Measurements from ENCODE around the gene ULK2.
"Not testable (repeated sequence)": the region's sequence is repeated elsewhere in the genome, so short reads cannot be mapped to it uniquely, and the experiment has no call there.

Gene ULK2

DNA sequence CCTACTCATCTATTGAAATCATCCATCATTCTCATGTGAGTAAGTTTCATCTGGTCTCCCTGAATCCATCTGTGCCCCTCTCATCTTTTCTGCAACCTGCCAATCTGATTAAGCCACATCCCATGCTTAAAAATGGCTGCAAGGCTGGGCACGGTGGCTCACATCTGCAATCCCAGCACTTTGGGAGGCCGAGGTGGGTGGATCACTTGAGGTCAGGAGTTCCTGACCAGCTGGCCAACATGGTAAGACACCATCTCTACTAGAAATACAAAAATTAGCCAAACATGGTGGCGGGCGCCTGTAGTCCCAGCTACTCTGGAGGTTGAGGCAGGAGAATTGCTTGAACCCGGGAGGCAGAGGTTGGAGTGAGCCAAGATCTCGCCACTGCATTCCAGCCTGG lies 103.7 kb downstream of the ULK2 start:
- H3K27ac Mint-ChIP-seq; H3K36me3 Mint-ChIP-seq; H3K27me3 Mint-ChIP-seq; H3K4me3 Mint-ChIP-seq; H3K4me1 Mint-ChIP-seq (ENCODE audit: low read depth); H3K9me3 Mint-ChIP-seq (ENCODE audit: low read depth): not testable (repeated sequence)

DNA sequence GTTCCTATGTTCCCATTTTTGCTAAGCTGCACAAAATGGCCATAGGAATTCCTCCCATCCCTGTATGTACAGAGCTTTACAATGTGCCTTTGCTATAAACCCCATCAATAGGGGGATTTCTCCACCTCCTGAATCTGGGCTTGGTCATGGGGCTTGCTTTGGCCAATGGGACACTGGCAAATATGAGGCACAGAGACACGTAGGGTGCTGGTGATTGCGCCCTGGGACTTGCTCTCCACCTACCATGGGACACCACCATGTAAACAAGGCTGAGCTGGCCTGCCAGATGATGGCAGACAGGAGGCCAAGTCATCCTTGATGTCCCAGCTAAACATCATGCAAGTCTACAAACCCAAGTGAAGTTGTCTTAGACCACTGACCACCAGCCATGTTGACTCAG lies 104.3 kb downstream of the ULK2 start:
- Mint-ChIP-seq H3K27me3 (peaks cover 7% of the 10 kb centered on the region), H3K4me3 (no peak overlapping the region), H3K9me3 (ENCODE audit: low read depth) (no peaks in the 10 kb centered on the region), H3K27ac (no peak overlapping the region), H3K4me1 (ENCODE audit: low read depth) (peaks cover 5% of the 10 kb centered on the region), H3K36me3 (no peaks in the 10 kb centered on the region)

DNA sequence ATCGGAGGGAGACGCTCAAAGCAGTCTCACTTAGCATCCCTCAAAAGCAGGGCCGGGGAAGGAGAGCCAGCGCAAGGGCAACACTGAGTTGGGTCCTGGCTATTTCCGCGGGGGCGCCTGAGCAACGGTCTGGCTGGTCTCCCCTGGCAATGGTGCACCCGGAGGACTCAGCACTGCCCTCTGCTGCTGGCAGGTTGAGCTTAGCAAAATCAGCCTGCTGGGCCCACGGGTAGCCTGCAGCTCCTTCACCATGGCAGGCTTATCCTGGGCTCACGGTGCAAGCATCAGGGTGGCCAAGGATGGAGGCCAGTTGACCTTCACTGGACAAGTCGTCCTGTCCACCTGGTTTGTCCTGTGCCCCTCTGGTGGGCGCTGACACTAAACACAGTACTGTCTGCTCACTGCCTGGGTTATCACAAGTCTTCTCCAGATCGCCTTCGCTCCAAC lies 105.2 kb downstream of the ULK2 start:
- no peak overlapping the region for H3K4me3 Mint-ChIP-seq
- no peaks in the 10 kb centered on the region for H3K9me3 Mint-ChIP-seq (ENCODE audit: low read depth)
- H3K36me3 Mint-ChIP-seq = no peaks in the 10 kb centered on the region
- H3K4me1 Mint-ChIP-seq (ENCODE audit: low read depth) = peaks cover 3% of the 10 kb centered on the region
- H3K27me3 Mint-ChIP-seq = peaks cover 7% of the 10 kb centered on the region
- H3K27ac Mint-ChIP-seq = no peak overlapping the region

DNA sequence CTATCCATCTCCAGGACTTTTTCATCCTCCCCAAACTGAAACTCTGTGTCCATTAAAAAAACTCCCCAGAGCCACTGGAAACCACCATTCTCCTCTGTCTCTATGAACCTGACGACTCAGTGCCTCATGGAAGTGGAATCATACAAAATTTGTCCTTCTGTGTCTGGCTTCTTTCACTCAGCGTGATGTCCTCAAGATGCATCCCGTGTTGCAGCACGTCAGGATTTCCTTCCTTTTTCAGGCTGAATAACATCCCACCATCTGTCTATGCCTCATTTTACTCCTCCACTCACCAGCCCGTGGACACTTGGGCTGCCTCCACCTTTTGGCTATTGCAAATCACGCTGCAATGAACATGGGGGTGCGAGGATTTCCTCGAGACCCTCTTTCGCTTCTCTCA lies 107.0 kb downstream of the ULK2 start:
- Mint-ChIP-seq H3K9me3 (ENCODE audit: low read depth) (no peaks in the 10 kb centered on the region), H3K4me1 (ENCODE audit: low read depth) (no peaks in the 10 kb centered on the region), H3K27ac (no peak overlapping the region), H3K4me3 (no peak overlapping the region), H3K36me3 (no peaks in the 10 kb centered on the region), H3K27me3 (peaks cover 7% of the 10 kb centered on the region)

DNA sequence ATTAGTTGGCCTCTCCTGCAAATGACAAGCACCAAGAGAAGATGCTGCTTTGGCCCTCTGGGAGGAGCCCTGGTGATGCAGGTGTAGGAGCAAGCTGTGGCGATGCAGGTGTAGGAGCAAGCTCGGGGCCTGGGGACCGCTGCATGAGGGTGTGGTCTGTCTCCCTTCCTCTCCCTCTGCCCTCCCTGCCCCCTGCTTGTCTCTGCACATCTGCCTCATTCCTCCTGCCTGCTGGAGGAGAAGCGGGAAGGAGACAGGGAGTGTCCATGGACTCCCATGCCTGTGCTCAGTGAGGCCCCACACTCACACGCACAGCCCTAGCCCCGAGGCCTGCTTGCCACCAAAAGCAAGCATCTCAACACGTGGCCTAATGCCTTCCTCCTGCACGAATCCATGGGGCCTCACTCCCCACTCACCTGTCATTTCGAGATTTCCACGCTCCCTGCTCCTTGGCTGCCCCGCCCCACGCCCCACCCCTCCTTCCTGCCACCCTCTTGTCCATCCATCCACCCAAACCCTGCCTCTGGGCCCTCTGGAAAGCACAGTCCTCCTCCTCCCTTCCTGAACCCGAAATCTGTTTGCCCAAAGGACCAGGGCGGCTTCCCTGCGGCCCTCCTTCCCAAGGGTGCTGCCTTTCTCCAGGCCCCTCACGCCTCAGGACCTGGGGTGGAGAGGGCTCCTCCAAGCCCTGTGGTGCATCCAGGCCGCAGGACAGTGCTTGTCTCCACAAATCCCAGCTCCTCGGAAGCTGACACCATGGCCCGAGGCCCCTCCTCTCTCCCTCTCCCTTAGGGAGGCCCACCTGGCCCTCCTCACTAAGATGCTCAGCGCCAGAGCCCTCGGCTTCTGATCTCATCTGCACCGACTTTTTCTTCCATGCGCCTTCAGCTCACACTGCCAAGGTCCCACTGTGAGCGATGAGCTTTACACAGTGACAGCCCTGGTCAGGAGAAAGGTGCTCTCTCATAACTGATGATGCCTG lies 107.9 kb downstream of the ULK2 start:
- no peaks in the 10 kb centered on the region for H3K9me3 Mint-ChIP-seq (ENCODE audit: low read depth)
- H3K4me3 Mint-ChIP-seq = no peak overlapping the region
- peaks cover 7% of the 10 kb centered on the region for H3K27me3 Mint-ChIP-seq
- no peaks in the 10 kb centered on the region for H3K4me1 Mint-ChIP-seq (ENCODE audit: low read depth)
- no peak overlapping the region for H3K27ac Mint-ChIP-seq
- no peaks in the 10 kb centered on the region for H3K36me3 Mint-ChIP-seq

DNA sequence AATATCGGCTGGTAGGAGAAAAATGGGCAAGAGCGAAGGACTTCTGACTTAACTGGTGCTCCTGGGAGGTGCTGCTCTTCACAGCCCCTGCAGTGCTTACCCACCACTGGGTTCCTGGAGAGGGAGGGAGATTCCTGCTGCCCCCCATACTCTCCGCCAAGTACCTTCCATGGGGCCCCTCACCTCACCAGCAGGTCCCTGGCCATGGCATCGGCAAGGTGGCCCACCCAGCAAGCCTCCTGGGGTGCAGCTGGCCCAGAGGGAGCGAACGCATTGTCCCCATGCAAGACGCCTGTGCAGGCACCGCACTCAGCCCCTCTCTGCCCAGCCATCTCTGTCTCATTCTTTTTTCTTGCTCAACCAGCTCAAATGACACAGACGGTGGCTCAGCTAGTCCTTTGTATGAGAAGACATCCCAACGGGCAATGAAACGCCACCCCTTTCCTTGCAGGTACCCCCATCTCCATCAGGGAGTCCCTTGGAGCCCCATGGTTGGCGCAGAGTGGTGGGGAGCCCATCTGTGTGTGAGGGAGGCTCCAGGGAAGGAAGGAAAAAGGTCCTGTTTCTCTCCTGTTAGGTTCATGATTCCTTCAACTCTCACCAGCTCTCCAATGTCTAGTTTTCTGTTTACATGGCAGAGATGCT lies 110.1 kb downstream of the ULK2 start:
- no peak overlapping the region for H3K4me3 Mint-ChIP-seq
- H3K9me3 Mint-ChIP-seq (ENCODE audit: low read depth) = no peaks in the 10 kb centered on the region
- peaks cover 5% of the 10 kb centered on the region for H3K27me3 Mint-ChIP-seq
- no peaks in the 10 kb centered on the region for H3K4me1 Mint-ChIP-seq (ENCODE audit: low read depth)
- H3K36me3 Mint-ChIP-seq = no peaks in the 10 kb centered on the region
- no peak overlapping the region for H3K27ac Mint-ChIP-seq

DNA sequence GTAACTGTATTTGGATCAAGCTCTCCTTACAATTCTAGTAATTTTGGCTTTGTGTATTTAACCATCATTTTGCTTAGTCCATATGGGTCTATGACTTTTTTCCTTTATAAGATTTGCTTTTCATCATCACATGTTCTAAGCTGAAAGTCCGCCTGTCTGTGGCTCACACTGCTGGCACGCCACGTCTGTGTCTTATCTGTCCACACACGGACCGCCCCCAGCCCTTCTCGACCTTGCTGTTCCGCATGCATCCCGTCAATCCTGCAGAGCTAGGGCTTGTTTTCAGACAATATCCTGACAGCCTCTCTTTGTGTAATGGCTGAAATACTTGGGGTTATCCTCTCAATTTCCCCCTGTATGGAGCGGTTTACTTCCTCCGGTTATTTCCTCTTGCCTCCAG lies 111.2 kb downstream of the ULK2 start:
- H3K4me1 Mint-ChIP-seq (ENCODE audit: low read depth) = no peaks in the 10 kb centered on the region
- H3K4me3 Mint-ChIP-seq = no peak overlapping the region
- H3K27ac Mint-ChIP-seq = no peak overlapping the region
- no peaks in the 10 kb centered on the region for H3K36me3 Mint-ChIP-seq
- H3K27me3 Mint-ChIP-seq = peaks cover 5% of the 10 kb centered on the region
- no peaks in the 10 kb centered on the region for H3K9me3 Mint-ChIP-seq (ENCODE audit: low read depth)

DNA sequence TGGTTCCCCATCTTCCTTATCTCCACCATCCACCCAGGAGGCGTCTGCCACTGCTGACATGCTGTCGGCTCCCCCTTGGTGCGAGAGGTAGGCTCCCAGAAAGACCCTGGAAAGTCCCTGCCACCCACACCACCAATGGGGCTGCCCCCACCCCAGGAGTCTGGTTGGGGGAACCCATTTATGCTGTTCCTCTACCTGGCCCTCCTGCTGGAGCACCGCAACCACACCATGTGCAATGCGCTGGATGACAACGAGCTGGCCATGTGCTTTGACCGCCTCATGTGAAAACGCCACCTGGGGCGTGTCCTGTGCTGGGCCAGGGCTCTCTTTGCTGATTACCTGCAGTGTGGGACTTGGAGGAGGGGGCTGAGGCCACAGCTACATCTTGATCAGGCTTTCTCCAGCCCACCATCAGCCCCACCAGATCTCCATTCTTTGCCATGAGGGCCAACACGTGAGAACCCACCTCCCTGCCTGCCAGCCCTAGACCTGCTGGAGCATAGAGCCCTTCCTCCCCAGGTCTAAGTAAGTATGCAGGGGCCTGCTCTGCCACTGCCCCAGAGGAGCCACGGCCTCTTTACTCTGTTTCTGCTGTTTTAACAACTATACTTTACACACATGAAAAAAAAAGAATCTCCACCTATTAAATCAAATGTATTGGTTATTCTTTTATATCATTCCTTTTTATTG lies 111.8 kb downstream of the ULK2 start:
- Mint-ChIP-seq H3K4me3 (no peak overlapping the region), H3K36me3 (no peaks in the 10 kb centered on the region), H3K9me3 (ENCODE audit: low read depth) (no peaks in the 10 kb centered on the region), H3K4me1 (ENCODE audit: low read depth) (no peaks in the 10 kb centered on the region), H3K27me3 (peaks cover 8% of the 10 kb centered on the region), H3K27ac (no peak overlapping the region)

DNA sequence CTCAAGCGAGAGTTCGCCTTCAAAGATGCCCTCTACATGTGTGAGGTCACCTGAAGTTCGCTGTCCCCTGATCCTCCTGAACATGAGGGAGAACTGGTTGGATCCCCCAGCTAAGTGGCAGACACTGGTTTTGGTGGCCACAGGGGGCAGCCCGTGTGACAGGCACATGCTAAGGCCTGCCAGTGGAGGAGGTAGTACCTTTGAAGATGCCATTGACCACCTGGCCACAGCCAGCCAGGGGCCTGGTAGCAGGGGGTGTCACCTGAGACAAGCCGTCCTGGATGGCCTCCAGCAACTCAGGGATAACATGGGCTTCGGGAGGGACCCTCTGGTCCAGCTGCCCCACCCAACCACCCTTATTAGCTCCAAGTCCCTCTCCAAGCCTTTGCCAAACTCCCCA lies 112.3 kb downstream of the ULK2 start:
- H3K4me1 Mint-ChIP-seq (ENCODE audit: low read depth) = no peaks in the 10 kb centered on the region
- H3K9me3 Mint-ChIP-seq (ENCODE audit: low read depth) = no peaks in the 10 kb centered on the region
- H3K36me3 Mint-ChIP-seq = no peaks in the 10 kb centered on the region
- H3K4me3 Mint-ChIP-seq = no peak overlapping the region
- no peak overlapping the region for H3K27ac Mint-ChIP-seq
- H3K27me3 Mint-ChIP-seq = peaks cover 9% of the 10 kb centered on the region

DNA sequence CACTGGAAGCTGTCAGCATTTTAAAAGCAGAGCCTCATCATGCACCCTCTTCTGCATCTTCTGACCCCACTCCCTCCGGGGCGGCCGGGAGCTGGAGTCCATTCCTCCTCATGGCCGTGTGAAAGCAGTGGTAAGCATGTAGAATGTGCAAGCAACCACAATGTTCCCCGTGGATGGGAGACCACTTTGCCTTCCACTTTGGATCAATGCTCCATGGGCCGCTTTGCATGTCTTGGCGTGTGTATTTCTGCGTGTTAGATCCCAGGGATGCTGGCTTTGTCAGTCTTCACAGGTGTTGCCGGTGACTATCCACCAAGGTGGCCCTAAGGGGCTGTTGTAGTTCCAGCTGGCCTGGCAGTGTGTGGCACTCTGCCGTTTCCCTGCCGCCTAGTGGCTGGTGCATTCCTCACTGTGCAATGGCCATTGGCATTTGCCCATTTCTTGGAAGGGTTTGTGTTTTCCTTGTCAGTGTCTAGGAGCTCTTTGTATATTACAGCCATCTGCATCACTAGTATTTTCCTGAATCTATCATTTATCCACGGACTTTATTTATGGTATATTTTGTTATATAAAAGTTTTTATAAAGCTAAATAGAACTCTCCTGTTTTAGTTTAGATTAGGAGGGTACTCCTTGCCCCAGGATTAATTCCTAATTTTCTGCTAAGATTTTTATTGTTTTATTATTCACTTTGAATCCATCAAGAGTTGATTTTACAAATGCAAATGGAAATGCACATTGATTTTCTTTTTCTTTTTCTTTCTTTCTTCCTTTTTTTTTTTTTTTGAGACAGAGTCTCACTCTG lies 113.9 kb downstream of the ULK2 start:
- no peaks in the 10 kb centered on the region for H3K9me3 Mint-ChIP-seq (ENCODE audit: low read depth)
- no peaks in the 10 kb centered on the region for H3K4me1 Mint-ChIP-seq (ENCODE audit: low read depth)
- H3K27me3 Mint-ChIP-seq = peaks cover 11% of the 10 kb centered on the region
- H3K36me3 Mint-ChIP-seq = no peaks in the 10 kb centered on the region
- H3K27ac Mint-ChIP-seq = no peak overlapping the region
- no peak overlapping the region for H3K4me3 Mint-ChIP-seq

DNA sequence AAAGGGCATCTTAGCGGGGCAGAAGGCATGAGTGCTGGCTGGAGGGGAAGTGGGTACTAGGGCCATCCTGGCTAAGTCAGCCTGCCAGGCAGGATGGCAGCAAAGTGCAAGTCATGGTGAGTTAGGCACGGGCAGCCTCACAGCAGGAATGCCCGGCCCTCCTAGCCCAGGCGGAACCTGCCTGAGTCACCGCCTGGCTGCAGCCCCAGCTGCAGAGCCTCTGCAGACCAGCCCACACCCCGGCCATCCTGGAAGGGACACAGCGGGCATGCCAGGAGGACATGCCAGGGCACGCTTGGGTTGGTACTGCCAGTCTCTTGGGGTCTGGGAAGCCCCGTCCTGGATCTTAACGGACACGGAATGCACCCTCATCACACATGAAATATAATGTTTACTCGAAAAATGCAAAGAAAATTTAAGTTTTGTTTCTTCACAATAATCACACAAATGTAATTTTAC lies 114.7 kb downstream of the ULK2 start:
- Mint-ChIP-seq H3K36me3 (no peaks in the 10 kb centered on the region), H3K4me3 (no peak overlapping the region), H3K27ac (no peak overlapping the region), H3K27me3 (peaks cover 11% of the 10 kb centered on the region), H3K9me3 (ENCODE audit: low read depth) (no peaks in the 10 kb centered on the region), H3K4me1 (ENCODE audit: low read depth) (no peaks in the 10 kb centered on the region)

DNA sequence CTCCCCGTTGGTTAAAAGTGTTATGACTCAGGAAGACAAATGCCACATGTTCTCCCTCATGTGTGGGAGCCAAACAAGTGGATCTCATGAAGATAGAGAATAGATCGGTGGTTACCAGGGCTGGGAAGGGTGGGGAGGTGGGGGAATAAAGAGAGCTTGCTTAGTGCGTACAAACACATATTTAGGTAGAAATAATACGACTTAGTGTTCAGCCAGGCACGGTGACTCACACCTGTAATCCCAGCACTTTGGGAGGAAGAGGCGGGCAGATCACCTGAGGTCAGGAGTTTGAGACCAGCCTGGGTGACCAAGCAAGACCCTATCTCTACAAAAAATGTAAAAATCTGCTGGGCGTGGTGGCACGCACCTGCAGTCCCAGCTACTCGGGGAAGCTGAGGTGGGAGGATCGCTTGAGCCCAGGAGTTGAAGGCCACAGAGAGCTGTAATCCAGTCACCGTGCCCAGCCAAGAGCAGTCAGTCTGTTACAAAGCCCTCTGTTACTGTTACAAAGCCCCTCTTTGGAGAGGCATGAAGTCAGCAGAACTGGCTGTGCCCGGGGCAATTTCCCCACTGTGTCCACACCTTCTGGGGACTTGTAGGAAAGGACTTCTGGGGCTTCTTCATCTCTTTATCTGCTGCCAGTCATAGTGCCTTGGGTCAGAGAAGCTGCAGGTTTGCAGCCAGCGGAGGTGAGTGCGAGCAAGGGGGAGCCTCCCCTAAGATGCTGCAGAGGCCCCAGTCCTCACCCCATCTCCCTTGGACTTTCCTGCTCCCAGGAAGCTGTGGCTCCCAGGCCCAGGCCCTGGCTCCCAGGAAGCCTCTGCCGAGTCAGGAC lies 115.3 kb downstream of the ULK2 start:
- H3K27me3 Mint-ChIP-seq = peaks cover 11% of the 10 kb centered on the region
- H3K27ac Mint-ChIP-seq = no peak overlapping the region

DNA sequence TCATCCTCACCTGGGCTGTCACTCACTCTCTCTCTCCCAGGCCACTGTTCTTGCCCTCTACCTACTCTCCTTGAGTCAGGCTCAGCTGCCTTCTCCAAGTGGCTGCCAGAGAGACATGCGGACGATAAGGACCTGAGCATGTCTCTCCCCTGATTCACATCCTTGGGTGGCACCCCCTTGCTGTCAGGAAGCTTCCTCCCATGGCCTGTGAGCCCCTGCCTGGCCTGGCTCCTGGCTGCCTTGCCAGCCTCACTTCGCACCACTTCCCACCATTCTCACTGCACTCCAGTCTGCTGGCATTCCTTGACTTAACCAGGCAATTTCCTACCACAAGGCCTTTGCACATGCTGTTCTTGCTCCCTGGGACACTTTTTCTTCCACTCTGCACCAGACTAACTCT lies 116.9 kb downstream of the ULK2 start:
- H3K4me1 Mint-ChIP-seq (ENCODE audit: low read depth) = no peaks in the 10 kb centered on the region
- peak overlapping the region; percentile 19 for H3K27ac Mint-ChIP-seq
- peaks cover 11% of the 10 kb centered on the region for H3K27me3 Mint-ChIP-seq
- no peaks in the 10 kb centered on the region for H3K9me3 Mint-ChIP-seq (ENCODE audit: low read depth)
- H3K4me3 Mint-ChIP-seq = no peak overlapping the region
- no peaks in the 10 kb centered on the region for H3K36me3 Mint-ChIP-seq

More for the DNA sequence above, 115.3 kb downstream of the ULK2 start:
- Mint-ChIP-seq H3K9me3 (ENCODE audit: low read depth) (no peaks in the 10 kb centered on the region), H3K36me3 (no peaks in the 10 kb centered on the region), H3K4me1 (ENCODE audit: low read depth) (no peaks in the 10 kb centered on the region), H3K4me3 (no peak overlapping the region)
